Omental fat pad (tissue), 4 donors: ENCODE data around the gene CAMK2N1. TPM values are rescaled to one million over a fixed set of nuclear protein-coding genes. Genes with fewer than 3 reads are reported as not detected.

ENCODE experiments used
- ATAC-seq: fragments of 150-250 bp; one replicate; pipeline ENCODE4 v1.9.1; 2016; ENCODE audit warnings: mild to moderate bottlenecking, moderate library complexity; ENCODE audit not compliant: low FRiP score
- DNase-seq: peaks from one replicate; pipeline ENCODE4 v3.0.0-alpha.2; 2019; ENCODE audit warnings: low spot score
- CTCF ChIP-seq, 3 donors: fragments of 450-650 bp; IDR thresholded peaks; one replicate each; pipeline ENCODE4 v1.5.1; 2016 to 2017; ENCODE audit warnings: antibody characterized with exemption in 3 of 3, mild to moderate bottlenecking in 3 of 3, moderate library complexity in 2 of 3
- total RNA-seq, 4 donors: library from RNA; depleted of rRNA; stranded (reverse); fragments of >200 nt; gene quantifications; one replicate each; pipeline ENCODE4 v1.1.0, GENCODE V29; 2016

The CAMK2N1 gene
- 1 to 10 TPM; 4.4 to 6.5 (median 5.4) TPM for total RNA-seq

- ATAC-seq (peak; percentile 56), DNase-seq (no peak)
- TF ChIP-seq CTCF (IDR thresholded peaks at IDR 0.05) = no peak
Observed at GRCh38 chr1:20485527-20486456, at the start of gene CAMK2N1. CAMK2N1 (minus strand) TSS chr1:20486210; CDS start chr1:20485379, 831 bp downstream.

GRCh38 chr1:20534659-20535417 lies 48.8 kb upstream of the CAMK2N1 start:
- no peak for ATAC-seq
- DNase-seq = no peak
- no peak for TF ChIP-seq CTCF (IDR thresholded peaks at IDR 0.05)

DNA sequence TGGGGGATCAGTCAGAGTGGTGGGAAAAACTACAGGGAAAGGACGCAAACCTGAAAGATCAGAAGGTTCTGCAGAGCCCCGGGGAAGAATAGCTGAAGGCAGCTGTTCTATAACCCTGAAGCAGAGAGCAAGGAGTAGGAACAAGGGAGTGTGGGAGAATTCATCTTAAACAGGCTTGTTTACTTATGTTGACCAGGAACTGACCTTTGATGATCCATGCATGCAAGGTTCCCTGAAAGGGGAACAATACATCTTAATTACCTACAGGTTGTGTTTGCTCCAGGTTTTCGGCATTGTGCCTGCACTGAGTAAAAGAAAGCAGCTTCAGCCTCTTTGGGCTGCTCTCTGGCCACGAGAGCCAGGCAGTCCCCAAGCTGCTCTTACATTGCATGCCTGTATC lies 47.6 kb upstream of the CAMK2N1 start:
- no peak for TF ChIP-seq CTCF (IDR thresholded peaks at IDR 0.05)
- DNase-seq (no peak), ATAC-seq (no peak)

DNA sequence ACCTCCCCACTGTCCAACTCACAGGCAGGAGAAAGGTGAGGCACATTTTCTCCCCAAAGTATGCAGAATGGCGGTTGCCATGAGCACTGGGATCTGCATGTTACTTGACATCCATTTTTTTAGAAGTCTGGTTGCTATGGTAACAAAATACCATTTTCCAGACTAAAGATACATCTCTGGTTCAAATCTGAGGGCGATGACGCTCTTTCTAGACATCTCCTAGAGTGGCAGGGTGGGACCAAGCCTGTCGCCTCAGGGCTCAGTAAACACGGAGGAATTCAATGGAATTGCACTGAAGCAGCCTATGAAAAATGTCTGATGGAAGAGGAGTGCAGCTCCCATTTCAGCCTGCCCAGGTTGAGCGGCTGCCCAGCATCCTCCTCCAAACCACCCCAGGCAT lies 44.9 kb upstream of the CAMK2N1 start:
- DNase-seq (no peak), ATAC-seq (no peak)
- no peak for TF ChIP-seq CTCF (IDR thresholded peaks at IDR 0.05)

DNA sequence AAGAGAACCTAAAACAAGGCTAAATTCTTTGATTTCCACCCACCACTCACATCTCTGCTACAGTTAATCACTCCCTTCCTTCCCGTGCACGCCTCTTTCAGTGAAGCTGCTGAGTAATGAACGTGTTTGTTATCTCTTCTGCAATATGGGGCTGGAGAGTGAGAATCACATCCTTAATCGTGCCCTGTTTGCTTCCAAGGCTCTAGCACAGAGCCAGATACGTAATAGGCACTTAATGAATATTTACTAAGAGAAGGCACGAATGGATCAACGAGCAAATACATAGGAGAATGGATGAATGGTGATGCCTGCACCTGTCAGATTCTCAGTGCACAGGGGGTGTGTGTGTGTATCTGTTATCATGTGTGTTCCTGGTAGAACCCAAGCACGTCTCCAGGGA lies 44.3 kb upstream of the CAMK2N1 start:
- DNase-seq (no peak), ATAC-seq (no peak)
- TF ChIP-seq CTCF (IDR thresholded peaks at IDR 0.05) = no peak

GRCh38 chr1:20528221-20528620 lies 42.2 kb upstream of the CAMK2N1 start:
- no peak for DNase-seq
- TF ChIP-seq CTCF (IDR thresholded peaks at IDR 0.05) = no peak
- no peak for ATAC-seq
